H1 (cell line): Measurements from ENCODE around the gene IL13. TPM values are rescaled to one million over a fixed set of nuclear protein-coding genes. Genes with fewer than 3 reads are reported as not detected.

Experiments used
- CTCF ChIA-PET: fragments of 300-600 bp; sonication (Branson Sonifier 250); formaldehyde crosslinking; loops from one replicate; lab custom pipeline; 2021; ENCODE audit not compliant: partially characterized antibody; lab: Charles Lee
- POLR2A ChIA-PET: fragments of 300-600 bp; sonication (Branson Sonifier 250); formaldehyde crosslinking; loops from one replicate; lab custom pipeline; 2021; ENCODE audit warnings: inconsistent platforms; ENCODE audit not compliant: partially characterized antibody; lab: Charles Lee
- DNase-seq, 2 experiments: peaks; one replicate each; pipeline versions ENCODE4 v3.0.0 to v3.0.0-alpha.2; 2010 to 2022; ENCODE audit warnings: low spot score in 2 of 2, low read depth in 1 of 2, mixed read lengths in 1 of 2
- FAIRE-seq: peaks from 2 replicates; lab custom pipeline; 2011; peaks lifted over from hg19 to GRCh38; lab: Jason Lieb, UNC
- H2AFZ ChIP-seq: 2 replicates; pipeline ENCODE4 v1.8.1; 2012; ENCODE audit warnings: low read length, inconsistent platforms
- H2AK5ac ChIP-seq: 2 replicates; pipeline ENCODE4 v1.6.1; 2013; ENCODE audit warnings: low read depth, low read length
- H2BK120ac ChIP-seq: replicated peaks from 2 replicates; pipeline ENCODE3; 2013; ENCODE audit warnings: low read depth, low read length, inconsistent platforms
- H2BK12ac ChIP-seq: 2 replicates; pipeline ENCODE4 v1.6.1; 2013; ENCODE audit warnings: low read depth, low read length
- H2BK15ac ChIP-seq: 2 replicates; pipeline ENCODE4 v1.6.1; 2013; ENCODE audit warnings: low read length
- H2BK20ac ChIP-seq: 2 replicates; pipeline ENCODE4 v1.6.1; 2013; ENCODE audit warnings: low read length
- H2BK5ac ChIP-seq: 2 replicates; pipeline ENCODE4 v1.6.1; 2013; ENCODE audit warnings: low read depth, low read length
- H3K14ac ChIP-seq: 2 replicates; pipeline ENCODE4 v1.6.1; 2013; ENCODE audit warnings: inconsistent platforms; ENCODE audit not compliant: insufficient read length
- H3K18ac ChIP-seq: 2 replicates; pipeline ENCODE4 v1.6.1; 2013; ENCODE audit warnings: low read length; ENCODE audit errors: extremely low read depth
- H3K23ac ChIP-seq: 2 replicates; pipeline ENCODE4 v1.6.1; 2013; ENCODE audit warnings: inconsistent platforms; ENCODE audit not compliant: insufficient read length
- H3K23me2 ChIP-seq: 2 replicates; pipeline ENCODE4 v1.6.1; 2013; ENCODE audit warnings: low read depth, low read length
- H3K27ac ChIP-seq: 2 replicates; pipeline ENCODE4 v1.6.1; 2011; ENCODE audit warnings: low read depth, low read length, inconsistent platforms
- H3K27me3 ChIP-seq, 4 experiments: replicated peaks in 1 of 4; 1 replicate in 1 of 4; 2 replicates in 3 of 4; pipeline versions ENCODE4 v1.6.1 to v1.8.1; 2011 to 2013; ENCODE audit warnings: low read length in 3 of 4, mild to moderate bottlenecking in 3 of 4, inconsistent platforms in 2 of 4, mixed read lengths in 2 of 4, moderate library complexity in 1 of 4; ENCODE audit not compliant: control insufficient read depth in 3 of 4, insufficient read depth in 3 of 4; ENCODE audit errors: extremely low read depth in 1 of 4
- H3K36me3 ChIP-seq, 4 experiments: 2 replicates each; pipeline versions ENCODE4 v1.6.1 to v1.8.1; 2011 to 2013; ENCODE audit warnings: mild to moderate bottlenecking in 4 of 4, low read length in 3 of 4, moderate library complexity in 2 of 4, control low read depth in 1 of 4, inconsistent platforms in 1 of 4; ENCODE audit not compliant: insufficient read depth in 4 of 4, control insufficient read depth in 2 of 4
- H3K4ac ChIP-seq: replicated peaks from 2 replicates; pipeline ENCODE3; 2013; ENCODE audit warnings: low read length, low read depth, mixed read lengths, inconsistent platforms; ENCODE audit not compliant: insufficient read length
- H3K4me1 ChIP-seq, 4 experiments: replicated peaks in 1 of 4; 1 replicate in 1 of 4; 2 replicates in 3 of 4; pipeline versions ENCODE4 v1.6.1 to v1.8.1; 2011 to 2013; ENCODE audit warnings: low read length in 3 of 4, inconsistent platforms in 2 of 4, mixed read lengths in 1 of 4; ENCODE audit not compliant: insufficient read depth in 4 of 4, control insufficient read depth in 3 of 4
- H3K4me2 ChIP-seq, 2 experiments: 2 replicates each; pipeline versions ENCODE4 v1.6.1 to v1.8.1; 2011 to 2013; ENCODE audit warnings: low read depth in 2 of 2, low read length in 2 of 2, control low read depth in 1 of 2, inconsistent platforms in 1 of 2, mild to moderate bottlenecking in 1 of 2; ENCODE audit not compliant: insufficient read depth in 1 of 2
- H3K4me3 ChIP-seq, 4 experiments: fragments of 200-600, 300-600 bp in 1 of 4; sonication (generic), shearing (Covaris generic), sonication (Bioruptor Twin) in 1 of 4; 2 replicates each; pipeline versions ENCODE4 v1.5.1 to v1.8.1; 2011 to 2016; ENCODE audit warnings: low read length in 4 of 4, low read depth in 3 of 4, control low read depth in 2 of 4, inconsistent platforms in 2 of 4, mild to moderate bottlenecking in 2 of 4, mixed read lengths in 1 of 4, moderate library complexity in 1 of 4; ENCODE audit not compliant: insufficient read depth in 2 of 4; ENCODE audit errors: extremely low read depth in 1 of 4
- H3K56ac ChIP-seq: replicated peaks from 2 replicates; pipeline ENCODE3; 2013; ENCODE audit warnings: low read depth, mild to moderate bottlenecking, mixed read lengths, low read length, inconsistent platforms; ENCODE audit not compliant: insufficient read length
- H3K79me1 ChIP-seq: 2 replicates; pipeline ENCODE4 v1.6.1; 2013; ENCODE audit warnings: low read depth, low read length, control low read depth
- H3K79me2 ChIP-seq, 2 experiments: 2 replicates each; pipeline versions ENCODE4 v1.6.1 to v1.8.1; 2012 to 2013; ENCODE audit warnings: low read length in 2 of 2, mild to moderate bottlenecking in 2 of 2, inconsistent platforms in 1 of 2; ENCODE audit not compliant: insufficient read depth in 2 of 2, control insufficient read depth in 1 of 2
- H3K9ac ChIP-seq, 4 experiments: replicated peaks in 1 of 4; 1 replicate in 1 of 4; 2 replicates in 3 of 4; pipeline versions ENCODE4 v1.6.1 to v1.8.1; 2011 to 2013; ENCODE audit warnings: low read depth in 3 of 4, low read length in 3 of 4, control low read depth in 2 of 4, mild to moderate bottlenecking in 2 of 4, moderate library complexity in 2 of 4, inconsistent platforms in 1 of 4; ENCODE audit errors: extremely low read depth in 1 of 4
- H3K9me3 ChIP-seq, 2 experiments: 2 replicates each; pipeline versions ENCODE4 v1.6.1 to v1.8.1; 2012 to 2013; ENCODE audit warnings: mild to moderate bottlenecking in 2 of 2, moderate library complexity in 2 of 2, control low read depth in 1 of 2, inconsistent platforms in 1 of 2, low read depth in 1 of 2, low read length in 1 of 2, mixed read lengths in 1 of 2; ENCODE audit not compliant: insufficient read depth in 2 of 2
- H4K20me1 ChIP-seq, 2 experiments: replicated peaks in 1 of 2; 2 replicates each; pipeline versions ENCODE3 to v1.8.1; 2011 to 2013; ENCODE audit warnings: inconsistent platforms in 2 of 2, low read length in 2 of 2, mild to moderate bottlenecking in 1 of 2; ENCODE audit not compliant: insufficient read depth in 2 of 2, control insufficient read depth in 1 of 2
- H4K5ac ChIP-seq: 2 replicates; pipeline ENCODE4 v1.6.1; 2013; ENCODE audit warnings: low read length, low read depth, mixed read lengths, inconsistent platforms; ENCODE audit not compliant: insufficient read length
- H4K8ac ChIP-seq: 2 replicates; pipeline ENCODE4 v1.8.0; 2013; ENCODE audit warnings: mild to moderate bottlenecking, moderate library complexity, low read length, inconsistent platforms; ENCODE audit not compliant: insufficient read depth; ENCODE audit errors: extremely low read depth
- H4K91ac ChIP-seq: replicated peaks from 2 replicates; pipeline ENCODE3; 2013; ENCODE audit warnings: low read length, mixed read lengths, inconsistent platforms; ENCODE audit not compliant: insufficient read length
- CHD1 ChIP-seq: IDR thresholded peaks from 2 replicates; pipeline ENCODE4 v1.6.1; 2012; ENCODE audit warnings: low read depth, low read length, improper control_type of control experiment
- EGR1 ChIP-seq: IDR thresholded peaks from 2 replicates; pipeline ENCODE4 v1.6.1; 2011; ENCODE audit warnings: low read depth, low read length, borderline replicate concordance
- FOSL1 ChIP-seq: IDR thresholded peaks from 2 replicates; pipeline ENCODE4 v1.6.1; 2011; ENCODE audit warnings: mild to moderate bottlenecking, low read depth, low read length, moderate library complexity; ENCODE audit not compliant: insufficient read depth
- JUN ChIP-seq: IDR thresholded peaks from 2 replicates; pipeline ENCODE4 v1.6.1; 2011; ENCODE audit warnings: low read depth, mild to moderate bottlenecking, improper control_type of control experiment, low read length
- POU5F1 ChIP-seq: IDR thresholded peaks from 2 replicates; pipeline ENCODE4 v1.6.1; 2011; ENCODE audit warnings: low read depth, mild to moderate bottlenecking, low read length, moderate library complexity
- SAP30 ChIP-seq: fragments of 300-600 bp; sonication (generic); IDR thresholded peaks from 2 replicates; pipeline ENCODE4 v1.7.1; 2012; ENCODE audit warnings: low read length, moderate library complexity, mild to moderate bottlenecking, inconsistent platforms; ENCODE audit not compliant: insufficient read depth, insufficient replicate concordance
- SIRT6 ChIP-seq: IDR thresholded peaks from one replicate; pipeline ENCODE4 v1.7.1; 2012; ENCODE audit warnings: low read length, inconsistent platforms
- TAF1 ChIP-seq: IDR thresholded peaks from 2 replicates; pipeline ENCODE4 v1.6.1; 2011; ENCODE audit warnings: mild to moderate bottlenecking, low read depth, low read length
- TAF7 ChIP-seq: optimal IDR thresholded peaks from 2 replicates; pipeline ENCODE3; 2011; ENCODE audit warnings: low read depth, mild to moderate bottlenecking, inconsistent platforms, low read length, moderate library complexity, borderline replicate concordance
- TEAD4 ChIP-seq: IDR thresholded peaks from 2 replicates; pipeline ENCODE4 v1.6.1; 2012; ENCODE audit warnings: low read depth, low read length, inconsistent platforms, mixed read lengths
- YY1 ChIP-seq: IDR thresholded peaks from 2 replicates; pipeline ENCODE4 v1.6.1; 2011; ENCODE audit warnings: low read depth, mild to moderate bottlenecking, low read length
- ZNF274 ChIP-seq: IDR thresholded peaks from 2 replicates; pipeline ENCODE4 v1.7.0; 2012; ENCODE audit warnings: low read length, borderline replicate concordance; ENCODE audit errors: extremely low read depth
- WGBS, 2 experiments: shearing (Covaris generic) in 1 of 2; methylation state at CpG; one replicate each; pipeline versions ENCODE4 v1.1.6 to v1.1.7; 2013 to 2015; ENCODE audit warnings: low lambda C conversion rate in 2 of 2, mixed read lengths in 2 of 2, inconsistent platforms in 1 of 2, low coverage in 1 of 2, missing lambda C conversion rate in 1 of 2; ENCODE audit not compliant: insufficient replicate concordance in 2 of 2, insufficient coverage in 1 of 2, insufficient read length in 1 of 2; ENCODE audit errors: extremely low coverage in 1 of 2, missing lambda C conversion rate in 1 of 2; 5-methylcytosine and 5-hydroxymethylcytosine counted together
- polyA plus RNA-seq, 7 experiments: library from polyadenylated mRNA; depleted of rRNA in 3 of 7; stranded (reverse) in 5 of 7; unstranded in 2 of 7; fragments of >200 nt in 5 of 7; fragments of 200-250 nt in 2 of 7; gene quantifications; 1 replicate in 5 of 7; 2 replicates in 1 of 7; 4 replicates in 1 of 7; pipeline versions ENCODE4 v1.2.1 to v1.2.3, GENCODE V29; 2011 to 2013; ENCODE audit warnings: missing spikeins in 2 of 7, mixed read lengths in 2 of 7
- total RNA-seq: library from RNA; stranded (reverse); fragmentation: NEBNext Ultra II Directional; extraction: Animal tissue kit (Norgen Biotek cat#: 25700); gene quantifications from 2 replicates; pipeline ENCODE4 v1.2.1, GENCODE V29; 2021
- TF ChIP-seq, protein P1 (sequence below), 3 experiments: IDR thresholded peaks; 1 replicate in 2 of 3; 2 replicates in 1 of 3; pipeline versions ENCODE4 v1.5.1 to v1.6.1; 2011; ENCODE audit warnings: low read length in 3 of 3, mild to moderate bottlenecking in 3 of 3, inconsistent platforms in 2 of 3, low read depth in 1 of 3, moderate library complexity in 1 of 3; ENCODE audit not compliant: insufficient read depth in 1 of 3; ENCODE audit errors: control extremely low read depth in 1 of 3

IL13 gene
- total and polyA plus RNA-seq, 2 of the 8 experiments (the other 6 are each of a cell fraction or from before 2014, with no cell fraction given): not detected

DNA sequence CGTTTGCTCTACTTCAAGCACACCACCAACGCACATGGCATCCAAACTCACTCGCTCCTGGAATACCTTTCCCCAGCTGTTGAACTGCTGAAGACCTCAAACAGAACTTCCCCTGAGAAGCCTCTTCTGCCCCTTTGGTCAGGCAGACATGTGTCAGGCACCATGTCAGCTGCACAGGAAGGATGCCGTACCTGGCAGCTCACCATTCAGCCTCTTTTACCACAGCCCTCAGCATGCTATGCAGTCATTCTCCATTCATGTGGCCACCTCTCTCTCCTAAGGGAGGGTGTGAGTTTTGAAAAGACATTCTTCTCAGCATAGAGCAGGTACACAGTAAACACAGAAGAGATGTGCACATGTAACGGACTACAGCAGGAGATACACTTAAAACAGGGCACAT is 30.0 kb downstream of the IL13 start:
- H4K91ac ChIP-seq: no peak overlapping the region
- no peaks in the 10 kb centered on the region for H3K27me3 ChIP-seq
- no peak overlapping the region for H2AK5ac ChIP-seq
- no peaks in the 10 kb centered on the region; the same call in 1 of the 2 replicates for H3K23me2 ChIP-seq
- H2BK15ac ChIP-seq: no peak overlapping the region
- H2BK20ac ChIP-seq: no peak overlapping the region
- no peaks in the 10 kb centered on the region for H3K79me1 ChIP-seq
- no peak overlapping the region for H3K4ac ChIP-seq
- H3K9me3 ChIP-seq: no peaks in the 10 kb centered on the region
- DNase-seq (no peak), FAIRE-seq (no peak)
- H3K4me2 ChIP-seq: no peak overlapping the region
- H3K4me1 ChIP-seq: no peaks in the 10 kb centered on the region
- no peak overlapping the region for H2BK120ac ChIP-seq
- no peak overlapping the region for H4K8ac ChIP-seq
- H3K36me3 ChIP-seq: no peaks in the 10 kb centered on the region
- H4K5ac ChIP-seq: no peak overlapping the region
- WGBS, 2 experiments: 97% methylated on average over 5 of the region's 5 CpGs; no CpG with 5 or more reads in 1 of the 2 experiments
- no peaks in the 10 kb centered on the region for H4K20me1 ChIP-seq
- H3K9ac ChIP-seq: no peak overlapping the region
- no peak overlapping the region for H3K27ac ChIP-seq
- H2BK12ac ChIP-seq: no peak overlapping the region
- ChIA-PET POLR2A (no interaction called here), CTCF (interaction anchor here (0.6 to 3.1 kb wide), 6 partner anchors 10 to 280 kb away, joined by 3 to 18 read pairs (median 3); no protein-coding TSS in a partner anchor)
- no peak overlapping the region for H3K14ac ChIP-seq
- no peak overlapping the region for H3K56ac ChIP-seq
- no peak overlapping the region for H2AFZ ChIP-seq
- H3K18ac ChIP-seq: no peak overlapping the region
- H3K4me3 ChIP-seq: no peak overlapping the region
- H3K23ac ChIP-seq: no peak overlapping the region
- H3K79me2 ChIP-seq: no peaks in the 10 kb centered on the region
- TF ChIP-seq EGR1 (no peak), TEAD4 (no peak), ZNF274 (no peak), YY1 (no peak), JUN (no peak), POU5F1 (no peak), SIRT6 (no peak), TAF1 (no peak), SAP30 (no peak), CHD1 (no peak), FOSL1 (no peak), TAF7 (no peak)
- TF ChIP-seq, protein P1, sequence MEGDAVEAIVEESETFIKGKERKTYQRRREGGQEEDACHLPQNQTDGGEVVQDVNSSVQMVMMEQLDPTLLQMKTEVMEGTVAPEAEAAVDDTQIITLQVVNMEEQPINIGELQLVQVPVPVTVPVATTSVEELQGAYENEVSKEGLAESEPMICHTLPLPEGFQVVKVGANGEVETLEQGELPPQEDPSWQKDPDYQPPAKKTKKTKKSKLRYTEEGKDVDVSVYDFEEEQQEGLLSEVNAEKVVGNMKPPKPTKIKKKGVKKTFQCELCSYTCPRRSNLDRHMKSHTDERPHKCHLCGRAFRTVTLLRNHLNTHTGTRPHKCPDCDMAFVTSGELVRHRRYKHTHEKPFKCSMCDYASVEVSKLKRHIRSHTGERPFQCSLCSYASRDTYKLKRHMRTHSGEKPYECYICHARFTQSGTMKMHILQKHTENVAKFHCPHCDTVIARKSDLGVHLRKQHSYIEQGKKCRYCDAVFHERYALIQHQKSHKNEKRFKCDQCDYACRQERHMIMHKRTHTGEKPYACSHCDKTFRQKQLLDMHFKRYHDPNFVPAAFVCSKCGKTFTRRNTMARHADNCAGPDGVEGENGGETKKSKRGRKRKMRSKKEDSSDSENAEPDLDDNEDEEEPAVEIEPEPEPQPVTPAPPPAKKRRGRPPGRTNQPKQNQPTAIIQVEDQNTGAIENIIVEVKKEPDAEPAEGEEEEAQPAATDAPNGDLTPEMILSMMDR (IDR thresholded peaks at IDR 0.05; ENCODE audit: control extremely low read depth in 1 of 3, insufficient read depth in 1 of 3, low read depth in 1 of 3, low read length in 3 of 3): no peak
- no peak overlapping the region for H2BK5ac ChIP-seq
